ENCODE data around the gene GUCY2D.

Gene GUCY2D

GRCh38 chr17:7984904-7985303 is 17.5 kb upstream of the GUCY2D start:
- Histone ChIP-seq H3K79me2 (ENCODE audit: insufficient read depth, low read length) (no peaks in the 10 kb centered on the region), H3K9me3 (ENCODE audit: low read length) (no peaks in the 10 kb centered on the region), H3K9me2 (ENCODE audit: low read depth, low read length) (no peaks in the 10 kb centered on the region), H3K4me2 (ENCODE audit: low read length) (no peak overlapping the region), H4K20me1 (ENCODE audit: insufficient read depth, low read length) (no peaks in the 10 kb centered on the region), H3K4me3 (ENCODE audit: low read depth, low read length, poor library complexity, severe bottlenecking) (no peak overlapping the region), H3K9ac (ENCODE audit: low read length) (no peak overlapping the region), H3K27ac (ENCODE audit: low read depth, low read length, poor library complexity, severe bottlenecking) (no peak overlapping the region), H3F3A (ENCODE audit: insufficient read depth, low read length) (no peaks in the 10 kb centered on the region), H3K4me1 (ENCODE audit: insufficient read depth, low read length, severe bottlenecking) (peaks cover 12% of the 10 kb centered on the region), H3K36me3 (ENCODE audit: insufficient read depth, low read length) (no peaks in the 10 kb centered on the region), H3K27me3 (ENCODE audit: insufficient read depth, low read length) (peaks cover 10% of the 10 kb centered on the region; the same call in 1 of the 2 replicates), H2AFZ (ENCODE audit: low read length) (no peak overlapping the region)
- no peak for TF ChIP-seq EZH2 (IDR thresholded peaks at IDR 0.05; ENCODE audit: borderline replicate concordance, low read length)
- TF ChIP-seq, protein P1, sequence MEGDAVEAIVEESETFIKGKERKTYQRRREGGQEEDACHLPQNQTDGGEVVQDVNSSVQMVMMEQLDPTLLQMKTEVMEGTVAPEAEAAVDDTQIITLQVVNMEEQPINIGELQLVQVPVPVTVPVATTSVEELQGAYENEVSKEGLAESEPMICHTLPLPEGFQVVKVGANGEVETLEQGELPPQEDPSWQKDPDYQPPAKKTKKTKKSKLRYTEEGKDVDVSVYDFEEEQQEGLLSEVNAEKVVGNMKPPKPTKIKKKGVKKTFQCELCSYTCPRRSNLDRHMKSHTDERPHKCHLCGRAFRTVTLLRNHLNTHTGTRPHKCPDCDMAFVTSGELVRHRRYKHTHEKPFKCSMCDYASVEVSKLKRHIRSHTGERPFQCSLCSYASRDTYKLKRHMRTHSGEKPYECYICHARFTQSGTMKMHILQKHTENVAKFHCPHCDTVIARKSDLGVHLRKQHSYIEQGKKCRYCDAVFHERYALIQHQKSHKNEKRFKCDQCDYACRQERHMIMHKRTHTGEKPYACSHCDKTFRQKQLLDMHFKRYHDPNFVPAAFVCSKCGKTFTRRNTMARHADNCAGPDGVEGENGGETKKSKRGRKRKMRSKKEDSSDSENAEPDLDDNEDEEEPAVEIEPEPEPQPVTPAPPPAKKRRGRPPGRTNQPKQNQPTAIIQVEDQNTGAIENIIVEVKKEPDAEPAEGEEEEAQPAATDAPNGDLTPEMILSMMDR (IDR thresholded peaks at IDR 0.05; ENCODE audit: low read length) = no peak

DNA sequence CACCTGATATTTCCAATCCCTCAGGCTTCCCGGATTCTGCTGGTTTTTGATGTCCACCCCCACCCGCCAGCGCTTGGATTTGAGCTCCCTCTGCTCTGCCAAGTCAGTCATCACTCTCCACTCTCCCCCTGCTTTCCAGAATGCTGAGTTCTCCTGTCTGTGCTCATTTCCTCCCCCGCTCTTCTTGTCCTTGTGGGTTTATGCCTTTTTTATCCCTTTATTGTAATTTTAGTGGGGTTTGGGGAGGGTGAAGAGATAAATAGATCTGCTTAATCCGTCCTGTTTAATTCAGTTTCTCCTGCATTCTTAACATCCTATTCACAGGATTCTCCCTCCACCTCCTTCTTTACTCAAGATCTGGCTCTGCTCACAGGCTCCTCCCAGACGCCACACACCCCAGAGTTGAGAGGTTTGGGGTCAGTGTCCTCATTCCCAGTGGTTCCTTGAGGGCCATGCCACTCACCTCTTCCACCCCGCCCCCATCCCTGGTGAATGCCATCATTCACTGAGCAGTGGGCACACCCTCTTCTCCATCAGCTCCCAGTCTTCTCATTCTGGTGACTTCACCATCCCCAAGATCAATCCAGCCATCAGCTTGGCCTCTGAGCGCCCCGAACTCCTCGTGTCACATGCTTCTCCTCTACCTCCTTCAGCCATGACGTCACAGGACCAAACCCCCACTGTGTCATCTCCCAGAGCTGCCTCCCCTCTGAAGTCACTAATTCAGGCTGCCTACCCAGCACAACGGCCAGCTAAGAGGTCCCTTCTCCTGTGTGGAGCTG is 15.1 kb upstream of the GUCY2D start:
- Histone ChIP-seq H3F3A (ENCODE audit: insufficient read depth, low read length) (no peaks in the 10 kb centered on the region), H3K9me3 (ENCODE audit: low read length) (no peaks in the 10 kb centered on the region), H3K4me1 (ENCODE audit: insufficient read depth, low read length, severe bottlenecking) (peaks cover 21% of the 10 kb centered on the region), H3K36me3 (ENCODE audit: insufficient read depth, low read length) (no peaks in the 10 kb centered on the region), H4K20me1 (ENCODE audit: insufficient read depth, low read length) (no peaks in the 10 kb centered on the region), H3K79me2 (ENCODE audit: insufficient read depth, low read length) (no peaks in the 10 kb centered on the region), H3K27me3 (ENCODE audit: insufficient read depth, low read length) (peaks cover 10% of the 10 kb centered on the region; the same call in 1 of the 2 replicates), H3K4me3 (ENCODE audit: low read depth, low read length, poor library complexity, severe bottlenecking) (no peak overlapping the region), H2AFZ (ENCODE audit: low read length) (no peak overlapping the region), H3K9me2 (ENCODE audit: low read depth, low read length) (no peaks in the 10 kb centered on the region), H3K9ac (ENCODE audit: low read length) (no peak overlapping the region), H3K4me2 (ENCODE audit: low read length) (no peak overlapping the region), H3K27ac (ENCODE audit: low read depth, low read length, poor library complexity, severe bottlenecking) (no peak overlapping the region)
- TF ChIP-seq, protein P1 (IDR thresholded peaks at IDR 0.05; ENCODE audit: low read length) = no peak
- no peak for TF ChIP-seq EZH2 (IDR thresholded peaks at IDR 0.05; ENCODE audit: borderline replicate concordance, low read length)

- Histone ChIP-seq H3K27me3 (ENCODE audit: insufficient read depth, low read length) (peaks cover 10% of the 10 kb centered on the region; the same call in 1 of the 2 replicates), H4K20me1 (ENCODE audit: insufficient read depth, low read length) (no peaks in the 10 kb centered on the region), H3K4me3 (ENCODE audit: low read depth, low read length, poor library complexity, severe bottlenecking) (no peak overlapping the region), H3K4me1 (ENCODE audit: insufficient read depth, low read length, severe bottlenecking) (peaks cover 21% of the 10 kb centered on the region), H3F3A (ENCODE audit: insufficient read depth, low read length) (no peaks in the 10 kb centered on the region), H3K9ac (ENCODE audit: low read length) (no peak overlapping the region; the same call in 1 of the 2 replicates), H2AFZ (ENCODE audit: low read length) (no peak overlapping the region), H3K79me2 (ENCODE audit: insufficient read depth, low read length) (no peaks in the 10 kb centered on the region), H3K9me2 (ENCODE audit: low read depth, low read length) (no peaks in the 10 kb centered on the region), H3K4me2 (ENCODE audit: low read length) (no peak overlapping the region), H3K9me3 (ENCODE audit: low read length) (no peaks in the 10 kb centered on the region), H3K27ac (ENCODE audit: low read depth, low read length, poor library complexity, severe bottlenecking) (peak overlapping the region; percentile 73), H3K36me3 (ENCODE audit: insufficient read depth, low read length) (no peaks in the 10 kb centered on the region)
- TF ChIP-seq EZH2 (IDR thresholded peaks at IDR 0.05; ENCODE audit: borderline replicate concordance, low read length) = no peak
- TF ChIP-seq, protein P1 (IDR thresholded peaks at IDR 0.05; ENCODE audit: low read length) = peak; percentile 57; the same call in 1 of the 2 replicates
These were observed 13.7 kb upstream of the GUCY2D start for GRCh38 chr17:7988750-7989178.
